Mesenchymal stem cell (in vitro differentiated cells and primary cell): ENCODE results near the gene CPE.

Experiments
- DNase-seq: peaks from one replicate; pipeline ENCODE4 v3.0.0-alpha.2; 2013
- H2AFZ ChIP-seq: one replicate; pipeline ENCODE4 v1.6.1; 2013; ENCODE audit warnings: low read depth, mild to moderate bottlenecking, control low read depth, inconsistent platforms, low read length, moderate library complexity
- H2AK5ac ChIP-seq: 2 replicates; pipeline ENCODE4 v1.6.1; 2013; ENCODE audit warnings: low read length, moderate library complexity, mild to moderate bottlenecking, inconsistent platforms; ENCODE audit not compliant: severe bottlenecking
- H2BK120ac ChIP-seq: one replicate; pipeline ENCODE4 v1.6.1; 2013; ENCODE audit warnings: low read depth, mild to moderate bottlenecking, inconsistent platforms, low read length, moderate library complexity
- H2BK12ac ChIP-seq, 2 experiments: one replicate each; pipeline ENCODE4 v1.6.1; 2013; ENCODE audit warnings: inconsistent platforms in 2 of 2, low read length in 2 of 2, mild to moderate bottlenecking in 2 of 2, moderate library complexity in 2 of 2, control low read depth in 1 of 2
- H2BK15ac ChIP-seq: one replicate; pipeline ENCODE4 v1.6.1; 2013; ENCODE audit warnings: mild to moderate bottlenecking, low read depth, inconsistent platforms; ENCODE audit not compliant: poor library complexity, severe bottlenecking
- H2BK5ac ChIP-seq: 2 replicates; pipeline ENCODE4 v1.6.1; 2013; ENCODE audit warnings: low read depth, mild to moderate bottlenecking, low read length, control low read depth, inconsistent platforms; ENCODE audit not compliant: poor library complexity, severe bottlenecking
- H3K14ac ChIP-seq, 2 experiments: one replicate each; pipeline ENCODE4 v1.6.1; 2013; ENCODE audit warnings: inconsistent platforms in 2 of 2, low read length in 2 of 2, control low read depth in 1 of 2, mild to moderate bottlenecking in 1 of 2, moderate library complexity in 1 of 2
- H3K18ac ChIP-seq, 2 experiments: one replicate each; pipeline ENCODE4 v1.6.1; 2013; ENCODE audit warnings: inconsistent platforms in 2 of 2, low read length in 2 of 2, control low read depth in 1 of 2, low read depth in 1 of 2, mild to moderate bottlenecking in 1 of 2
- H3K23ac ChIP-seq, 2 experiments: one replicate each; pipeline ENCODE4 v1.6.1; 2013; ENCODE audit warnings: inconsistent platforms in 2 of 2, low read length in 2 of 2, mild to moderate bottlenecking in 2 of 2, moderate library complexity in 2 of 2, control low read depth in 1 of 2
- H3K27ac ChIP-seq: 2 replicates; pipeline ENCODE4 v1.5.1; 2013; ENCODE audit warnings: mild to moderate bottlenecking, moderate library complexity, low read length, control low read depth, inconsistent platforms; ENCODE audit not compliant: poor library complexity, severe bottlenecking
- H3K27me3 ChIP-seq, 2 experiments: 2 replicates each; pipeline versions ENCODE4 v1.6.1 to v1.7.0; 2013; ENCODE audit warnings: low read length in 2 of 2, mild to moderate bottlenecking in 2 of 2, moderate library complexity in 2 of 2, control low read depth in 1 of 2, inconsistent platforms in 1 of 2; ENCODE audit not compliant: control insufficient read depth in 1 of 2, insufficient read depth in 1 of 2
- H3K36me3 ChIP-seq, 2 experiments: 2 replicates each; pipeline versions ENCODE4 v1.6.1 to v1.7.0; 2013; ENCODE audit warnings: low read length in 2 of 2, control low read depth in 1 of 2, inconsistent platforms in 1 of 2, low read depth in 1 of 2, mild to moderate bottlenecking in 1 of 2; ENCODE audit not compliant: insufficient read depth in 2 of 2, control insufficient read depth in 1 of 2
- H3K4ac ChIP-seq, 2 experiments: one replicate each; pipeline ENCODE4 v1.6.1; 2013; ENCODE audit warnings: inconsistent platforms in 2 of 2, low read length in 2 of 2, mild to moderate bottlenecking in 2 of 2, moderate library complexity in 2 of 2, control low read depth in 1 of 2, low read depth in 1 of 2
- H3K4me1 ChIP-seq: 2 replicates; pipeline ENCODE4 v1.6.1; 2013; ENCODE audit warnings: low read depth, low read length, control low read depth; ENCODE audit not compliant: control insufficient read depth, insufficient read depth
- H3K4me2 ChIP-seq: 2 replicates; pipeline ENCODE4 v1.6.1; 2013; ENCODE audit warnings: low read length, mild to moderate bottlenecking, inconsistent platforms; ENCODE audit not compliant: poor library complexity, severe bottlenecking
- H3K4me3 ChIP-seq, 2 experiments: 2 replicates each; pipeline versions ENCODE4 v1.5.1 to v1.7.0; 2013; ENCODE audit warnings: low read length in 2 of 2, mild to moderate bottlenecking in 2 of 2, control low read depth in 1 of 2, low read depth in 1 of 2; ENCODE audit not compliant: insufficient read depth in 1 of 2
- H3K79me1 ChIP-seq: replicated peaks from 2 replicates; pipeline ENCODE4 v1.6.1; 2013; ENCODE audit warnings: mild to moderate bottlenecking, control low read depth, low read length, inconsistent platforms; ENCODE audit not compliant: poor library complexity, severe bottlenecking
- H3K9ac ChIP-seq: 2 replicates; pipeline ENCODE4 v1.7.0; 2013; ENCODE audit warnings: mild to moderate bottlenecking, low read length, moderate library complexity
- H3K9me3 ChIP-seq: 2 replicates; pipeline ENCODE4 v1.7.0; 2013; ENCODE audit warnings: mild to moderate bottlenecking, low read length; ENCODE audit not compliant: control insufficient read depth
- H4K8ac ChIP-seq: one replicate; pipeline ENCODE4 v1.6.1; 2013; ENCODE audit warnings: inconsistent platforms, mild to moderate bottlenecking, low read length, moderate library complexity
- H4K91ac ChIP-seq: one replicate; pipeline ENCODE4 v1.6.1; 2013; ENCODE audit warnings: mild to moderate bottlenecking, low read length, inconsistent platforms
- WGBS: methylation state at CpG from one replicate; pipeline ENCODE4 v1.1.7; 2013; ENCODE audit warnings: mixed read lengths; 5-methylcytosine and 5-hydroxymethylcytosine counted together

The CPE gene

DNA sequence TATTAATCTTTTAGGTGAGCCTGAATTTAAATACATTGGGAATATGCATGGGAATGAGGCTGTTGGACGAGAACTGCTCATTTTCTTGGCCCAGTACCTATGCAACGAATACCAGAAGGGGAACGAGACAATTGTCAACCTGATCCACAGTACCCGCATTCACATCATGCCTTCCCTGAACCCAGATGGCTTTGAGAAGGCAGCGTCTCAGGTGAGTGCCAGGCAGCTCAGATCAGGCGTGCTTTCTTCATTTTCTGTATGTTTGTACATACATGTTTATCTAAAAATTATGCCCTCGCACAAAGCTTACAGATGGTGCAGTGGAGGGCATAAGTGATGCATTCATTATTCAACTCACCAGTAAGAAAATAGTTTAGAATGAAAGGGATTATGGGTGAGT is 85.6 kb downstream of the CPE start:
- DNase-seq, result no peak
- H3K27ac ChIP-seq, result no peak overlapping the region
- no peak overlapping the region for H2BK120ac ChIP-seq
- 62% methylated on average over 7 of the region's 7 CpGs for WGBS
- H3K79me1 ChIP-seq, result peaks cover 2% of the 10 kb centered on the region
- H3K4me2 ChIP-seq, result no peak overlapping the region
- peaks cover 5% of the 10 kb centered on the region for H3K4me1 ChIP-seq
- no peak overlapping the region for H2BK15ac ChIP-seq
- no peak overlapping the region for H4K91ac ChIP-seq
- no peak overlapping the region for H3K4ac ChIP-seq
- H2BK12ac ChIP-seq, result no peak overlapping the region
- H2BK5ac ChIP-seq, result no peak overlapping the region
- H3K36me3 ChIP-seq, result peaks cover 2 to 6% of the 10 kb centered on the region in 2 experiments
- H3K27me3 ChIP-seq, result no peaks in the 10 kb centered on the region
- H3K9me3 ChIP-seq, result no peaks in the 10 kb centered on the region
- no peak overlapping the region for H3K4me3 ChIP-seq
- H3K23ac ChIP-seq, result no peak overlapping the region
- no peak overlapping the region for H2AK5ac ChIP-seq
- no peak overlapping the region for H3K14ac ChIP-seq
- H4K8ac ChIP-seq, result peak overlapping the region; percentile 4
- H2AFZ ChIP-seq, result no peak overlapping the region
- no peak overlapping the region for H3K18ac ChIP-seq
- H3K9ac ChIP-seq, result peak overlapping the region; percentile 83

DNA sequence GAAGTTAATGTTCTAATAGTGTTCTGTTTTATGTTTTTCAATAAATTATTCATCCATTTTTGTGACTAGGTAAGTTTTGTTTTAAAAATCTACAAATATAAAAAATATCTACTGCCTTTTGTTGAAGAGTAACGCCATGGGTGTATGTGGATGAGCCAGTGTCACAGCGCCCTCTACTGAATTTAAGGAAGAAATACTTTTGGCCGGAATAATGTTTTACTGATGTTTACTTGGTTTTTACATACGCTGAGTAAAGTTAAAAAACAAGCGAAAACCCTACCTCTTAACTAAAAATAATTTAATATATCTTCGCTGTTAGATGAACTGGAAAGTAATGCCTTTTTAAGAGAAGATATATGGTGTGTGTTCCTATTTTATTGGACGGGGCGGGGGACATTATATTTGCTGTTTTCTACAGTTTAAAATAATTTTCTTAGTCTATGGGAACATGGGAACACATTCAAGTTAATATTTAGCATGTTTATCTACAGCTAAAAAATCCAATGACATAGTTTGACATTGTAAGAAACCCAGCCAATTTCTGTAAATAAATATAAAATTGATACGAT is 86.1 kb downstream of the CPE start:
- Histone ChIP-seq H2BK12ac (no peak overlapping the region), H3K9ac (peak overlapping the region; percentile 83), H4K8ac (no peak overlapping the region), H2AK5ac (no peak overlapping the region), H3K23ac (no peak overlapping the region), H3K27me3 (no peaks in the 10 kb centered on the region), H2BK120ac (no peak overlapping the region), H2BK15ac (no peak overlapping the region), H2AFZ (no peak overlapping the region), H2BK5ac (no peak overlapping the region), H3K27ac (no peak overlapping the region), H3K18ac (no peak overlapping the region), H3K4me2 (no peak overlapping the region), H3K4me1 (peaks cover 5% of the 10 kb centered on the region), H4K91ac (no peak overlapping the region), H3K36me3 (peaks cover 2 to 6% of the 10 kb centered on the region in 2 experiments), H3K14ac (no peak overlapping the region), H3K4me3 (peak overlapping the region in 1 of 2 experiments; percentile 32), H3K4ac (no peak overlapping the region), H3K9me3 (no peaks in the 10 kb centered on the region), H3K79me1 (peaks cover 2% of the 10 kb centered on the region)
- 60% methylated on average over 3 of the region's 9 CpGs for WGBS
- peak; percentile 50 for DNase-seq

DNA sequence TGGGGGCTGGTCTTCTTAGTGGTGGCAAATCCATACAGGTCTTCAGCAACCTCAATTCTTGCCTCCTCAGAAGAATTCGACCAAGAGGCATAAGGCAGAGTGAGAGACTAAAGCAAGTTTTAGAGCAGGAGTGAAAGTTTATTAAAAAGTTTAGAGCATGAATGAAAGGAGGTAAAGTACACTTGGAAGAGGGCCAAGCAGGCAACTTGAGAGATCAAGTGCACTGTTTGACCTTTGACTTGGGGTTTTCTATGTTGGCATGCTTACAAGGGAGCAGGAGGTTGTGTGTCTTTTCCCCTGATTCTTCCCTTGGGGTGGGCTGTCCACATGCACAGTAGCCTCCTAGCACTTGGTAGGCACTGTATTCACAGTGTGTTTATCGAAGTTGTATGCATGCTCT is 91.2 kb downstream of the CPE start:
- H2AFZ ChIP-seq, result no peak overlapping the region
- no peak overlapping the region for H4K91ac ChIP-seq
- no peak overlapping the region for H3K4me3 ChIP-seq
- H3K9ac ChIP-seq, result no peak overlapping the region
- H2AK5ac ChIP-seq, result no peak overlapping the region
- H3K79me1 ChIP-seq, result no peaks in the 10 kb centered on the region
- H3K36me3 ChIP-seq, result peaks cover 6 to 13% of the 10 kb centered on the region in 2 experiments
- no peak overlapping the region for H2BK12ac ChIP-seq
- H3K27me3 ChIP-seq, result no peaks in the 10 kb centered on the region
- H3K4ac ChIP-seq, result no peak overlapping the region
- H2BK5ac ChIP-seq, result no peak overlapping the region
- H4K8ac ChIP-seq, result no peak overlapping the region
- WGBS, result 74% methylated on average over 2 of the region's 2 CpGs
- H3K23ac ChIP-seq, result no peak overlapping the region
- H3K14ac ChIP-seq, result no peak overlapping the region
- no peak for DNase-seq
- H2BK15ac ChIP-seq, result no peak overlapping the region
- H3K4me1 ChIP-seq, result no peaks in the 10 kb centered on the region
- H3K27ac ChIP-seq, result no peak overlapping the region
- H2BK120ac ChIP-seq, result no peak overlapping the region
- H3K4me2 ChIP-seq, result no peak overlapping the region
- H3K9me3 ChIP-seq, result peaks cover 34% of the 10 kb centered on the region
- H3K18ac ChIP-seq, result no peak overlapping the region

DNA sequence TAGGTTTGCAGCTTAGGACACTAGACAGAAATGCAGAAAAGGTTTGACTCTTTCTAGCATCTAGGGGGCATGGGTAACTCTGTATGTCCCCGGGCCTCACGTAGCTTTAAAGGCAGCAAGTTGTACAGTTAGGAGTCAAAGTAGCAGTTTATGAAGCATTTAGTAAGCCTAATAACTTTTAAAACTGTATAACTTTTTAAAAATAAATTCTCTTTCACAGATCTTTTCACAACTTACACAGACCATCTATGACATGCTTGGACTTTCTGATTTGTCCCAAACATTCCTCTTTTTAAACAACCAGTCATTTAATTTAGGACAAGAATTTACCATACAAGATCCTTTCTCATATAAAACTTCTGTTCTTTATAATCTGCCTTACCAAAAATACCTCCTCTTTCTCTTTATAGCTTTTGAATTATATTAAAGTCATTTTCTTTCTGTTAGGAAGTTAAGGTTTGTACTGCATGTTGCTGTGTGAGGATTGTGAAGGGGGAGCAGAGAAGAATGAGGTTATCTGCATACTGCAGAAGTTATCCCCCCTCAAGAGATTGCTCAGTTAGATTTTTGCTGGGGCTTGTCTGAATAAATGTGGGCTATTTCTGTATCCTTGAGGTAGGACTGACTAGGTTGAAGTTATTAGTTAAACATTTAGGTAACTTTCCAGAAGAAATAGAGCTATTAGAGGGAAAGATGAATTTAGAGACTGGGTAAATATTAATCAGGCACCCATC is 94.3 kb downstream of the CPE start:
- Histone ChIP-seq H3K36me3 (peaks cover 2 to 13% of the 10 kb centered on the region in 2 experiments), H4K91ac (no peak overlapping the region), H3K18ac (no peak overlapping the region), H2BK12ac (no peak overlapping the region), H3K9me3 (peaks cover 34% of the 10 kb centered on the region), H3K27ac (no peak overlapping the region), H3K9ac (no peak overlapping the region), H3K4me1 (no peaks in the 10 kb centered on the region), H2BK5ac (no peak overlapping the region), H3K23ac (no peak overlapping the region), H3K79me1 (peaks cover 2% of the 10 kb centered on the region), H2AFZ (no peak overlapping the region), H2BK120ac (no peak overlapping the region), H3K4me2 (no peak overlapping the region), H3K27me3 (no peaks in the 10 kb centered on the region), H3K4ac (no peak overlapping the region), H3K14ac (no peak overlapping the region), H4K8ac (no peak overlapping the region), H2BK15ac (no peak overlapping the region), H2AK5ac (no peak overlapping the region), H3K4me3 (no peak overlapping the region)
- DNase-seq, result peak; percentile 5
- WGBS, result 60% methylated on average over 1 of the region's 2 CpGs
